Activated T-cell treated with anti-CD3 and anti-CD28 coated beads, Interleukin-2, amount 50 U/mL, for 1 hour (primary cell): ENCODE results near the gene SPRED2.
A peak's percentile ranks its signal among the peaks of the same experiment; 100 is the strongest.

ENCODE experiments used
- DNase-seq: peaks from one replicate; pipeline ENCODE4 v3.0.0-alpha.2; 2020

The SPRED2 gene

GRCh38 chr2:65382776-65383357 is 49.5 kb downstream of the SPRED2 start:
- DNase-seq: peak; percentile 73

DNA sequence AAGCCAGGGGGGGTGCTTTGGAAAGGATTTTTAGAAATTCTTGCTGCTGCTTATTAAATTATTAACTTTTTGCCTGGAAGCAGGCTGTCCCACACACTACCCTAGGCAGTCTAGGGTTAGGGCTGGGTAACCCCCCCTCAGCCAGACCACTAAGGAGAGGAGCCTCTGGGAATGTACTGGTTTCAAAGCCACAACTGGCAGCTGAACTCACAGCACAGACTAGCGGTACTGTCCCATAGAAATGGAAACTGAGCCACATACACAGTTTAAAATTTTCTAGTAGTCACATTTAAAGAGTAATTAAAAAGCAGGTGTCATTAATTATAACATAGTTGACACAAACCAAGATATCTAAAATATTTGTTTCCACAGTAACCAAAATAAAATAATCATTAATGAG is 50.1 kb downstream of the SPRED2 start:
- DNase-seq: no peak

DNA sequence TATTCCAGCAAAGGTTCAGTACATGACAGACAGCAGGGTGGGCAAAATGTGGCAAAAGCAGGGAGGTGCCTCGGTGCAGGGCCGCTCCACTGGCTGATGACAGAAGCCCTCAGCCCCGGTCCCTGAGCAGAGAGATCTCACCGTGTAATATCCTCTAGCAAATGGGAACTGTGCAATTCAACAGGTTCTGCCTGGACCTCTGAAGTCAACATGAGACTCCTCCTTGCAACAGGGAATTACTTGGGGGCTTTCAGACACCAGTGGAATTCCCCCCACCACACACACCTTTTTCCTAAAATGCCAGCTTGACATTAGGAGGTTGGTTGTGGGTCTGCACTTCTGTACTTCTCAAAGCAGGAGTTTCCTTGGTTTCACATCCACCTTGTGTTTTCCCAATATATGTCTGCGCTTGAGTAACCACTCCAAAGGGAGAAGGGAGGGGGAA is 50.8 kb downstream of the SPRED2 start:
- no peak for DNase-seq

- DNase-seq: no peak
Measured at GRCh38 chr2:65380255-65380654, 52.1 kb downstream of the SPRED2 start.

GRCh38 chr2:65379721-65380171 is 52.7 kb downstream of the SPRED2 start:
- no peak for DNase-seq

DNA sequence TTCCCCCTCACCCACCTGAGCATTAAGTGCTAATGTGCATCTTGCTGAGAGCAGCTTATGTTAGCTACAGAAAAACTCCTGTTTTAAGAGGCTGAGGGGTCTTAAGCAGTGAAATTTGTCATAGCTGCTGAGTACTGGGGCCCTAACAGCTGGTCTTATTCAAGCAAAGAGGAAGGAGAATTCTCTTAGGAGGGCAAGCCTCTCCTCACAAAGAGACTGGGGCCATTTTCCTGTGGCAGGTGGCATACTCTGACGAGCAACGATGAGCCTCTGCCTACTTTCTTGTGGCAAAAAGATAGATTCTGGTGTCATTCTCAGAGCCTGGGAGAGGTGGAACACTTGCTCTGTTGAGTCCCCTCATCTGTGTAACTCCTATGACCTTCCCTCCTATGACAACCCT is 53.2 kb downstream of the SPRED2 start:
- DNase-seq: no peak

DNA sequence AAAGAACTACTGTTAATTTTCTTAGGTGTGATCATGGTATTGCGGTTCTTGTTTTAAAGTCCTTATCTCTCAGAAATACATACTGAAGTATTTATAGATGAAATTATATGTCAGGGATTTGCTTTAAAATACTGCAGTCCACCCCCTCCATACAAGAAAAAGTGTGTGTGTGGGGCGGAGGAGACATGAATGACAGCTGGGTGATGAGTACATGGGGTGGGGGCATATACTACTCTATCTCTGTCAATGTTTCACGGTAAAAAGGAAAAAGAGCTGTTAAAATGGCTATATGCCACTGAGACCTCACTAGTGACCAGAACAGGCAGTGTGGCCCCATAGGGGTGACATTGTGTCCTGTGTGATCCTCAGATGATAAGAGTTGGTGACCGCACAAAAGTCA is 54.1 kb downstream of the SPRED2 start:
- DNase-seq: no peak

DNA sequence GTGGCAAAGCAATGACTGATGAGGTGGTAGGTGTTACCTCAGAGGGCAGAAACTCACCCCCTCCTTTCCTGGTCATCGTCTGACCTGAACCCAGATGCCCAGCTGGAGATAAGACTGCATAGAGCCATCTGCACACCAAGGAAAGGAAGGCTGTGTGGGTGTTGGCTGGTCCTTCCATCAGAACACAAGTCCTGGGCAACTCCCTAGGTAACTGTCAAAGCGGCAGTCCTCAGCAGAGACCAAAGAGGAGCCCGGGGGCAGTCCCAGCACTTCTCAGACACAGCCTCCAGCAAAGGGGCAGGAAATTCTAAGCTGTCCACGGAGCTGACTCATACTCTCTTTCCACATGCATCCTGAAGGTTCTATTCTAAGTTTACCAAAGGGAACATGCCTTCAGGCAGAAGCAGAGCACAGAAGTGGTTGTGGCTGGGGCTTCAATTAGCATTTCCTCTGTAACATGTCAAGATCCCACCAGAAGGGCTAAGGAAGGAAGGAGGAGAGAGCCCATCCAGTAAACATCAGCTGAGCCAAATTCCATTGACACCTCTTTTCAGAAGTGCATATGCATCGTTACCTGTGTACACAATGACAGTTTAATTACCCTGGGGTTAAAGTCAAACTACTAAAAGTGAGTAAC is 54.7 kb downstream of the SPRED2 start:
- DNase-seq: no peak

DNA sequence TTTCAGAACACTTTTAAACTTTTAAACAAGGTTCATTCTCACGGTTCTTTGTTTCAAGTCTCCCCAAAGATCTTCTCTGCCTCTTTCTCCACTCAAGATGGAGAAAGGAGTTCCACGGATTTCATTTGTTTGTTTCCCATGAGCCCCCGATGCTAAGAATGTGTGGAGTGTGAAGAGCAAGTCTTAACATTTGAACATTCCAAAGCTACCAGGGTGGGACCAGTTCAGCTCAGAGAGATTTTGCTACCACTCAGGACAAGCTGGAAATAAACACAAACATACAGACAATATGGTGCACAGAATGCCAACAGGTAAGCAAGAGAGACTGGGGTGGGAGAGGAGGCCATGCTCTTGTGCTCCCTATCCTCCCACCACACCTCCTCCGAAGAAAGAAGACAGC is 56.7 kb downstream of the SPRED2 start:
- DNase-seq: no peak

- no peak for DNase-seq
Measured at GRCh38 chr2:65374999-65375398, 57.4 kb downstream of the SPRED2 start.

- no peak for DNase-seq
Measured at GRCh38 chr2:65374575-65374974, 57.8 kb downstream of the SPRED2 start.

GRCh38 chr2:65373365-65373918 is 59.0 kb downstream of the SPRED2 start:
- DNase-seq: no peak

GRCh38 chr2:65372619-65373018 is 59.8 kb downstream of the SPRED2 start:
- no peak for DNase-seq

GRCh38 chr2:65371074-65371434 is 61.3 kb downstream of the SPRED2 start:
- DNase-seq: no peak

DNA sequence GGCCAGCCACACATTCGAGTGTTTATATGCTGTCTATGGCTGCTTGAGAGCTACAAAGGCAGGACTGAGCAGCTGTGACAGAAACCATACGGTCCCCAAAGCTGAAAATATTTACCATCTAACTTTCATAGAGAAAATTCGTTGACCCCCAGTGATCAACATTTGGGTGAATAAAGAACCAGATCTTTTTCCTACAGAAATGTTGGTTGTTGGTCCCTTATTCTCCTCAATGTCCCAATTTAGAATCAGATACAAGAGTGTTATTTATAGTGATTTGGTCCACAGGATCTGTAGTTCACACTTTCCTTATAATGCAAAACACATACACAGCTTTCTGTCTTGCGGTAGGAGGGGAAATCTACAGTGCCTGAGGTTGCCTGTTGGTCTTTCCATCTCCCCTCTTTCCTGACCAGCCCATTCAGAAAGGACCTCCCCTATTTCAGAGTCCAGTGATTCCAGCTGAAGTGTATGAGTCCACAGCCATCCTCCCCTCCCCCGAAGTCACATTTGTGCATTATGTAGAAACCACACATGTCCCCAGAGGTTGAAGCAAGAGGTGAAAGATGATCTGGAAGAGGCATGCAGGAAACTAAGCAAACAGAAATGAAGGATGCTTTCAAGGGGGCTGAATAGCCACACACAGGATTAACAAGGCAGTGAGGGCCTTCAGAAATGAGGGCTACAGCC is 61.9 kb downstream of the SPRED2 start:
- DNase-seq: no peak

DNA sequence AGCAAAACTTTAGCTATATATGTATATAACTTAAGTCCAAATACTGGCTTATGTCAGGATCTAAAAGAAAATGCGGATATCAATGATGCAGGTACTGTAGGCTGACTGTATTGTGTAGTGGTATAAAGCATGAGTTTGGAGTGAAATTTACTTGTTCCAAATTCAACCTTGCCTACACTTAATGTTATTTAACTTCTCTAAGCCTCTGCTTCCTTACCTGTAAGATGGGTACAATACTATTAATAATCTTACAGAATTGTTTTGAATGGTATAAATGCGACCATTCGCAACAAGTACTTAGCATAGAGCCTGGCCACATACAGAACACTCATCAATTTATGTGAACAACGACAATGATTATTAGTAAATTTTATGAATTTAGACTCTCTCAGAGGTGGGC is 62.4 kb downstream of the SPRED2 start:
- no peak for DNase-seq

GRCh38 chr2:65369574-65369973 is 62.8 kb downstream of the SPRED2 start:
- no peak for DNase-seq

GRCh38 chr2:65368468-65368867 is 63.9 kb downstream of the SPRED2 start:
- no peak for DNase-seq

DNA sequence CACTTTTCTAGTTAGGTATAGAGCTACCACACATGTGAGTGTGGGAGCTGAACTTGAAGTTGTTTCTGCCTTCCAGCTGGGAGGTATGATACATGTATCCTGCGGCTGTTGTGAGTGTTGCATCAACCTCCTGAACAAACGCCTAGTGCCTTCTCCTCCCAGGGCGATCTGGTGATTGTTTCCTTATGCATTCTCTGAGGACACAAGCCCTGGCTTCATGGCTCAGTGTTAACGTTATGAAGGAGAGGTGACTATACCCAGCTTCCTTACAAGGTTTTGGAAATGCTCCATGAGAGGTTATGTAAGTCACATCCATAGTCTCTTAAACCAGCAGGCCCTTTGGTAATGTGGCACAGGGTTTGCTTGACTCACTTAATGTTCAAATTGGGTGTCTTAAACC is 64.9 kb downstream of the SPRED2 start:
- no peak for DNase-seq

- DNase-seq: no peak
Measured at GRCh38 chr2:65366595-65367125, 65.7 kb downstream of the SPRED2 start.

- DNase-seq: no peak
Measured at GRCh38 chr2:65364986-65365733, 67.2 kb downstream of the SPRED2 start.

DNA sequence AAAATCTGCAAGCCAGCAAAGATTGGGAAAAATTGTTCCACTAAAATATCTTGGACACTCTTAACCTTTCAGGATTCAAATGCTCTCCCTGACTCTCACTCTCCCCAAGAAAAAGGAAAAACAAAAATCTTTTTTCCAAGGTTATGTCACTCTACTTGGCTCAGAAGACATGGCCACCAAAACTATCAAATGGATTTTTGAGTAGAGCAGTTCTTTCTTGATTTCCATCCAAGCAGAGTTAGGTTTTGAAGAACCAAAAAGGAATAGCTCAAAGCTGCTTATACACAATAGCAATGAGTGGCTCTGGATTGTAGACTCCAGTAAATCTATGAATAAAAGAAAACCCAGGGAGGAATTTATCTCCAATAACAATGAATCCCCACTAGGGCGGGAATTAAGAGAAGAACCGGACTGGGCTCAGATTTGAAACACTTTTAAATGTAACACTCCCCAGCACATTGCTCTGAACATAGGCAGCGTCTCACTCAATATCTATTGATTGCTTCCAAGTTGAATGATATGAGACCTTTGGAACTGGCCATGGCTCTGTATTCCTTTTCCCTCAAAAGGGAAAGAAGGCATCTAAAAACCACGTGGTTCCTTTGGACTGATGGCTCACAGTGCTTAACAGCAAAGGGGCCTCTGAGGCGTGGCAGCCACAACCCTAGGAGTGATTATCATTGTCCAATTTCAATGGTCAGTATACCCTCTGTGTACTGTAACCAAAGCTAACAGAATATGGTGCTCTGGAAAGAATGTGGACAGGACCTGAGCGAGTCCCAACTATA is 68.3 kb downstream of the SPRED2 start:
- DNase-seq: no peak
